Kidney (tissue), 14 donors: ENCODE measurements around the gene SLC45A1. TPM values are rescaled to one million over a fixed set of nuclear protein-coding genes. Genes with fewer than 3 reads are reported as not detected.
A peak's percentile ranks its signal among the peaks of the same experiment; 100 is the strongest.

Experiments
- DNase-seq, 5 donors: peaks; one replicate each; pipeline ENCODE4 v3.0.0-alpha.2; 2013 to 2020
- FAIRE-seq: peaks from 2 replicates; lab custom pipeline; 2012; peaks lifted over from hg19 to GRCh38; lab: Jason Lieb, UNC
- H3K27ac ChIP-seq, 2 donors: one replicate each; pipeline ENCODE4 v1.7.0; 2013; ENCODE audit warnings: low read depth in 2 of 2, low read length in 2 of 2, inconsistent platforms in 1 of 2
- H3K27me3 ChIP-seq: one replicate; pipeline ENCODE4 v1.7.1; 2013; ENCODE audit warnings: low read length, inconsistent platforms; ENCODE audit not compliant: control insufficient read depth, insufficient read depth
- H3K36me3 ChIP-seq, 3 donors: one replicate each; pipeline versions ENCODE4 v1.7.0 to v1.7.1; 2013; ENCODE audit warnings: low read length in 3 of 3, control low read depth in 1 of 3, inconsistent platforms in 1 of 3; ENCODE audit not compliant: insufficient read depth in 3 of 3, control insufficient read depth in 2 of 3
- H3K4me1 ChIP-seq, 3 donors: one replicate each; pipeline versions ENCODE4 v1.7.0 to v1.7.1; 2013; ENCODE audit warnings: low read length in 3 of 3, inconsistent platforms in 1 of 3, low read depth in 1 of 3; ENCODE audit not compliant: control insufficient read depth in 2 of 3, insufficient read depth in 2 of 3
- H3K4me3 ChIP-seq, 3 donors: one replicate each; pipeline versions ENCODE4 v1.7.0 to v1.8.1; 2013; ENCODE audit warnings: low read length in 3 of 3, control low read depth in 1 of 3, inconsistent platforms in 1 of 3
- H3K9ac ChIP-seq, 3 donors: one replicate each; pipeline versions ENCODE4 v1.7.0 to v1.7.1; 2013; ENCODE audit warnings: low read length in 3 of 3, control low read depth in 1 of 3, inconsistent platforms in 1 of 3
- H3K9me3 ChIP-seq, 3 donors: one replicate each; pipeline versions ENCODE4 v1.7.0 to v1.7.1; 2013; ENCODE audit warnings: low read length in 3 of 3, control low read depth in 1 of 3, inconsistent platforms in 1 of 3; ENCODE audit not compliant: control insufficient read depth in 2 of 3, insufficient read depth in 1 of 3
- CTCF ChIP-seq: IDR thresholded peaks from 3 replicates; pipeline ENCODE4 v1.5.1; 2012; ENCODE audit warnings: mild to moderate bottlenecking, moderate library complexity, borderline replicate concordance; ENCODE audit not compliant: insufficient read depth; ENCODE audit errors: extremely low read depth
- intact Hi-C: fragments of 100-400 bp; cut with DNase I; formaldehyde crosslinking; loops from one replicate; pipeline ENCODE4 v1.11.1; 2022
- polyA plus RNA-seq: library from polyadenylated mRNA; stranded (reverse); fragments of 350-450 nt; fragmentation: Illumina TruSeq; extraction: RNeasy Lipid Tissue Mini Kit (QIAGEN cat#74804); gene quantifications from one replicate; pipeline ENCODE4 v1.2.3, GENCODE V29; 2014; ENCODE audit warnings: low read depth, low replicate concordance; ENCODE audit not compliant: insufficient read depth
- total RNA-seq: library from RNA; stranded (reverse); fragmentation: NEBNext Ultra II Directional; extraction: Animal tissue kit (Norgen Biotek cat#: 25700); gene quantifications from one replicate; pipeline ENCODE4 v1.2.1, GENCODE V29; 2021
- donor health status: control.
- donor health status: control.
- donor health status: control.
- donor health status: control.
- donor health status: control.
- donor health status: DM: yes; HTN: yes; CAD: no.
- donor health status: Normal renal cell carcinoma (clear cell type).

The SLC45A1 gene
- total and polyA plus RNA-seq, 2 donors from 2014 or later: 1.8 to 9.2 TPM

DNA sequence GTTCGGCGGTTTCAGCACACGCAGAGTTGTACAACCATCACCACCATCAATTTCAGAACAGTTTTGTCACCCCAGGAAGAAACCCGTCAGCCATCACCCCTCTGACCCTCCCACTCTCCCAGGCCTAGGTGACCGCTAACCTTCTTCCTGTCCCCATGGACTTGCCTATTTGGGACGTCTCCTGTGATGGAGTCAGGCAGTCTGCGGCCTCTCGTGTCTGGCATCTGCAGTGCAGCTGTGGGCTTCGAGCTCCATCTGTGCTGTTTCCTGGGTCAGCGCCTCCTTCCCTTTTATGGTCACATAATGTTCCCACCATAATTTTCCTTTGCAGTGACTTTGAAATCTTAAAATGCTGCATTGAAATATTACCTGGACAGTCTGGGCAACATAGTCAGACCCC is 24.4 kb downstream of the SLC45A1 start:
- no peaks in the 10 kb centered on the region for H3K9me3 ChIP-seq
- no peak overlapping the region for H3K27ac ChIP-seq
- H3K27me3 ChIP-seq: no peaks in the 10 kb centered on the region
- FAIRE-seq (no peak), DNase-seq (peak in 2 of 5 donors; percentile 66 to 87)
- H3K36me3 ChIP-seq: no peaks in the 10 kb centered on the region
- no peak overlapping the region for H3K4me3 ChIP-seq
- intact Hi-C loops: no loop called here
- no peak overlapping the region for H3K9ac ChIP-seq
- peaks cover 0 to 16% (median 0%) of the 10 kb centered on the region in 3 donors for H3K4me1 ChIP-seq
- no peak for TF ChIP-seq CTCF

DNA sequence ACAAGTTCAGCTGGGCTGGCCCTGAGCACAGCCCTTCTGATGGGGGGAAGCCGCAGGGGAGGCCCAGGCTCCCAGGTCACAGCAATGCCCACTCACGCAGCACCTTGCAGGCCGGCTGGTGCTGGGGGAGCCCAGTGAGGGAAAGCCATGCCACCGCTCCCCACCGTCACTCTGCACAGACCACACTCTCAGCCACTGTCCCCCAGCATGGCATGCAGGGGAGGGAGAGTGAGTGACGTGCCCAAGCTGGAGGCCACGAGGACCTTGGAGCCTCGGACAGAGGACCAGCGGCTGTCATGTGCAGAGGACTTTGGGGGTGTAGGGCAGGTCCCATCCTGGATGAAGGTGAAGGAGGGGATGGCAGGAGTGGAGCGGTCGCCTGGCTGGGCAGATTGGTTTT is 25.1 kb downstream of the SLC45A1 start:
- no peaks in the 10 kb centered on the region for H3K27me3 ChIP-seq
- no peak overlapping the region for H3K4me3 ChIP-seq

GRCh38 chr1:8343464-8344001 is 25.6 kb downstream of the SLC45A1 start:
- H3K27me3 ChIP-seq: no peaks in the 10 kb centered on the region
- peaks cover 0 to 19% (median 0%) of the 10 kb centered on the region in 3 donors for H3K4me1 ChIP-seq
- no peaks in the 10 kb centered on the region for H3K9me3 ChIP-seq
- H3K27ac ChIP-seq: peak overlapping the region; percentile 32 to 77
- no peak for FAIRE-seq
- no peaks in the 10 kb centered on the region for H3K36me3 ChIP-seq
- no peak for TF ChIP-seq CTCF
- intact Hi-C loops: no loop called here
- DNase-seq: peak; percentile 66 to 96 (median 81)
- H3K4me3 ChIP-seq: no peak overlapping the region
- peak overlapping the region in 1 of 3 donors; percentile 19 for H3K9ac ChIP-seq

More for the DNA sequence above, 25.1 kb downstream of the SLC45A1 start:
- H3K36me3 ChIP-seq: no peaks in the 10 kb centered on the region
- H3K4me1 ChIP-seq: peaks cover 0 to 17% (median 0%) of the 10 kb centered on the region in 3 donors
- peak overlapping the region; percentile 32 to 77 for H3K27ac ChIP-seq
- no peak for FAIRE-seq
- no peak for DNase-seq
- intact Hi-C loops: no loop called here
- peak overlapping the region in 1 of 3 donors; percentile 9 for H3K9ac ChIP-seq
- TF ChIP-seq CTCF: no peak
- H3K9me3 ChIP-seq: no peaks in the 10 kb centered on the region
